Gastrocnemius medialis (tissue), 4 donors: ENCODE measurements around the gene PPY.

ENCODE experiments used
- POLR2A ChIP-seq, 2 donors: fragments of 450-650 bp; IDR thresholded peaks; one replicate each; pipeline ENCODE4 v1.6.1; 2017; ENCODE audit warnings: antibody characterized with exemption in 2 of 2, mild to moderate bottlenecking in 2 of 2, moderate library complexity in 2 of 2
- TF ChIP-seq, protein P1 (sequence below), 5 experiments: fragments of 450-650 bp in 3 of 5; fragments of 200-600 bp in 2 of 5; sonication (generic) in 2 of 5; IDR thresholded peaks in 4 of 5; conservative IDR thresholded peaks in 1 of 5; 1 replicate in 4 of 5; 2 replicates in 1 of 5; pipeline ENCODE4 v1.5.1; 2016 to 2019; ENCODE audit warnings: antibody characterized with exemption in 5 of 5, mild to moderate bottlenecking in 3 of 5, moderate library complexity in 3 of 5

DNA sequence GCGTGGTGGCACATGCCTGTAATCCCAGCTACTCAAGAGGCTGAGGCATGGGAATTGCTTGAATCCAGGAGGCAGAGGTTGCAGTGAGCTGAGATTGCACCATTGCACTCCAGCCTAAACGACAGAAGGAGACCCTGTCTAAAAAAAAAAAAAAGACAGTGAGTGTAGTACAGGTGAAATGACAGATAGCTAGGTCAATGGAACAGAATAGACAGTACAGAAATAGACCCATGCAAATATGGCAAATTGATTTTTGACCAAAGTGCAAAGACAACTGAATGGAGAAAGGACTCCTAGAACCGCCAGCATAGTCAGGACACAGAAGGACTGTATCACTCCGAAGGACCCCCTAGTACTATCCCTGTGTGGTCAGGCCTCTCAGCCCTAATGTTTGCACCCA is 28.1 kb upstream of the PPY start:
- TF ChIP-seq, protein P1, sequence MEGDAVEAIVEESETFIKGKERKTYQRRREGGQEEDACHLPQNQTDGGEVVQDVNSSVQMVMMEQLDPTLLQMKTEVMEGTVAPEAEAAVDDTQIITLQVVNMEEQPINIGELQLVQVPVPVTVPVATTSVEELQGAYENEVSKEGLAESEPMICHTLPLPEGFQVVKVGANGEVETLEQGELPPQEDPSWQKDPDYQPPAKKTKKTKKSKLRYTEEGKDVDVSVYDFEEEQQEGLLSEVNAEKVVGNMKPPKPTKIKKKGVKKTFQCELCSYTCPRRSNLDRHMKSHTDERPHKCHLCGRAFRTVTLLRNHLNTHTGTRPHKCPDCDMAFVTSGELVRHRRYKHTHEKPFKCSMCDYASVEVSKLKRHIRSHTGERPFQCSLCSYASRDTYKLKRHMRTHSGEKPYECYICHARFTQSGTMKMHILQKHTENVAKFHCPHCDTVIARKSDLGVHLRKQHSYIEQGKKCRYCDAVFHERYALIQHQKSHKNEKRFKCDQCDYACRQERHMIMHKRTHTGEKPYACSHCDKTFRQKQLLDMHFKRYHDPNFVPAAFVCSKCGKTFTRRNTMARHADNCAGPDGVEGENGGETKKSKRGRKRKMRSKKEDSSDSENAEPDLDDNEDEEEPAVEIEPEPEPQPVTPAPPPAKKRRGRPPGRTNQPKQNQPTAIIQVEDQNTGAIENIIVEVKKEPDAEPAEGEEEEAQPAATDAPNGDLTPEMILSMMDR (IDR thresholded peaks at IDR 0.05 in 4 of 5, conservative IDR thresholded peaks at IDR 0.05 in 1 of 5), result no peak
- TF ChIP-seq POLR2A (IDR thresholded peaks at IDR 0.05), result no peak
